ENCODE data around the gene RADIL. TPM values are rescaled to one million over a fixed set of nuclear protein-coding genes. Genes with fewer than 3 reads are reported as not detected.

The RADIL gene
- total RNA-seq, 1 donor from 2014 or later = 4.0 TPM

DNA sequence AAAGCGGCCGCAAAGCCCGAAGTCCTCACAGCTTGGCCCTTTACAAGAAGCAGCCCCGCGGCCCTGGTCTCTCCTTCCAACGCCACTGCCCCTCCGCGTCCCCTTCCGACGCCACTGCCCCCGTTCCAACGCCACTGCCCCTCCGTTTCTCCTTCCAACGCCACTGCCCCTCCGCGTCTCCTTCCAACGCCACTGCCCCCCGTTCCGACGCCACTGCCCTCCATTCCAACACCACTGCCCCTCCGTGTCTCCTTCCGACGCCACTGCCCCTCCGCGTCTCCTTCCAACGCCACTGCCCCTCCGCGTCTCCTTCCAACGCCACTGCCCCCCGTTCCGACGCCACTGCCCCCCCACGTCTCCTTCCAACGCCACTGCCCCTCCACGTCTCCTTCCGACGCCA, 75.0 kb downstream of the RADIL start:
- peaks cover 2% of the 10 kb centered on the region for H3K36me3 Mint-ChIP-seq
- no peaks in the 10 kb centered on the region for H3K4me1 Mint-ChIP-seq
- no peak overlapping the region for H3K27ac Mint-ChIP-seq
- peaks cover 10% of the 10 kb centered on the region for H3K9me3 Mint-ChIP-seq
- no peak for DNase-seq (ENCODE audit: low spot score in 2 of 2, unreplicated experiment in 2 of 2)
- no peak overlapping the region for H3K4me3 Mint-ChIP-seq
- H3K27me3 Mint-ChIP-seq (ENCODE audit: low read depth) = peaks cover 22% of the 10 kb centered on the region
- TF ChIP-seq, protein P1, sequence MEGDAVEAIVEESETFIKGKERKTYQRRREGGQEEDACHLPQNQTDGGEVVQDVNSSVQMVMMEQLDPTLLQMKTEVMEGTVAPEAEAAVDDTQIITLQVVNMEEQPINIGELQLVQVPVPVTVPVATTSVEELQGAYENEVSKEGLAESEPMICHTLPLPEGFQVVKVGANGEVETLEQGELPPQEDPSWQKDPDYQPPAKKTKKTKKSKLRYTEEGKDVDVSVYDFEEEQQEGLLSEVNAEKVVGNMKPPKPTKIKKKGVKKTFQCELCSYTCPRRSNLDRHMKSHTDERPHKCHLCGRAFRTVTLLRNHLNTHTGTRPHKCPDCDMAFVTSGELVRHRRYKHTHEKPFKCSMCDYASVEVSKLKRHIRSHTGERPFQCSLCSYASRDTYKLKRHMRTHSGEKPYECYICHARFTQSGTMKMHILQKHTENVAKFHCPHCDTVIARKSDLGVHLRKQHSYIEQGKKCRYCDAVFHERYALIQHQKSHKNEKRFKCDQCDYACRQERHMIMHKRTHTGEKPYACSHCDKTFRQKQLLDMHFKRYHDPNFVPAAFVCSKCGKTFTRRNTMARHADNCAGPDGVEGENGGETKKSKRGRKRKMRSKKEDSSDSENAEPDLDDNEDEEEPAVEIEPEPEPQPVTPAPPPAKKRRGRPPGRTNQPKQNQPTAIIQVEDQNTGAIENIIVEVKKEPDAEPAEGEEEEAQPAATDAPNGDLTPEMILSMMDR (IDR thresholded peaks at IDR 0.05; ENCODE audit: unreplicated experiment) = no peak

DNA sequence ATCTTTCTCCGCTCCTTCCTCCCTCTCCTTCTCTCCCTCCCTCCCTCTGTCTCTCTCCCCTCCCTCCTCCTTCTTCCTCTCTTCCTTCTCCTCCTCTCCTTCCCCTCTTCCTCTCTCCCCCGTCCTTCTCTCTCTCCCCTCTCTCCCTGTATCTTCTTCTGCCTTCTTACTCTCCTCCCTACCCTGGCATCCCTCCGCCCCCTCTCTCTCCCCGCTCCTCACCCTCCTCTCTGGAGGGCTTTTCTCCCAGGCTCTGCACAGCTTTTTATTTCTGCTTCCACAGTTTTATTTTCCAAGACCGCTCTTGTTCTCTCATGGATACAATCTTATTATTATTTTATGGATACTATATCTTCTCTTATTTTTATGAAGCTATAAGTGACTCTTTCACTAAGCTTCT, 75.5 kb downstream of the RADIL start:
- Mint-ChIP-seq H3K27ac (no peak overlapping the region), H3K9me3 (peaks cover 6% of the 10 kb centered on the region), H3K27me3 (ENCODE audit: low read depth) (peaks cover 22% of the 10 kb centered on the region), H3K4me3 (no peak overlapping the region), H3K36me3 (peaks cover 2% of the 10 kb centered on the region), H3K4me1 (no peaks in the 10 kb centered on the region)
- DNase-seq (ENCODE audit: low spot score in 2 of 2, unreplicated experiment in 2 of 2) = no peak
- TF ChIP-seq, protein P1 (IDR thresholded peaks at IDR 0.05; ENCODE audit: unreplicated experiment) = no peak

DNA sequence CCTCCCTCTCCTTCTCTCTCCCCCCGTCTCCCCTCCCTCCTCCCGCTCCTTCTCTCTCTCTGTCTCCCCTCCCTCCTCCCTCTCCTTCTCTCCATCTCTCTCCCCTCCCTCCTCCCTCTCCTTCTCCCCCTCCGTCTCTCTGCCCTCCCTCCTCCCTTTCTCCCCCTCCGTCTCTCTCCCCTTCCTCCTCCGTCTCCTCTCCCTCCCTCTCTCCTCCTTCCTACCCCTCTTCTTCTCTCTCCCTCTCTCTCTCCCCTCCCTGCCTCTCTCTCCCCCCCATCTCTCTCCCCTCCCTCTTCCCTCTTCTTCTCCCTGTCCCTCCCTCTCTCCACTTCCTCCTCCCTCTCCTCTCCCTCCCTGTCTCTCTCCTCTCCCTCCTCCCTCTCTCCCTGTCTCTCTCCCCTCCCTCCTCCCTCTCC, 75.9 kb downstream of the RADIL start:
- TF ChIP-seq, protein P1 (IDR thresholded peaks at IDR 0.05; ENCODE audit: unreplicated experiment) = no peak
- DNase-seq (ENCODE audit: low spot score in 2 of 2, unreplicated experiment in 2 of 2) = no peak
- H3K27me3 Mint-ChIP-seq (ENCODE audit: low read depth) = peaks cover 22% of the 10 kb centered on the region
- peaks cover 2% of the 10 kb centered on the region for H3K9me3 Mint-ChIP-seq
- no peaks in the 10 kb centered on the region for H3K4me1 Mint-ChIP-seq
- no peak overlapping the region for H3K4me3 Mint-ChIP-seq
- no peak overlapping the region for H3K27ac Mint-ChIP-seq
- peaks cover under 1% of the 10 kb centered on the region for H3K36me3 Mint-ChIP-seq

DNA sequence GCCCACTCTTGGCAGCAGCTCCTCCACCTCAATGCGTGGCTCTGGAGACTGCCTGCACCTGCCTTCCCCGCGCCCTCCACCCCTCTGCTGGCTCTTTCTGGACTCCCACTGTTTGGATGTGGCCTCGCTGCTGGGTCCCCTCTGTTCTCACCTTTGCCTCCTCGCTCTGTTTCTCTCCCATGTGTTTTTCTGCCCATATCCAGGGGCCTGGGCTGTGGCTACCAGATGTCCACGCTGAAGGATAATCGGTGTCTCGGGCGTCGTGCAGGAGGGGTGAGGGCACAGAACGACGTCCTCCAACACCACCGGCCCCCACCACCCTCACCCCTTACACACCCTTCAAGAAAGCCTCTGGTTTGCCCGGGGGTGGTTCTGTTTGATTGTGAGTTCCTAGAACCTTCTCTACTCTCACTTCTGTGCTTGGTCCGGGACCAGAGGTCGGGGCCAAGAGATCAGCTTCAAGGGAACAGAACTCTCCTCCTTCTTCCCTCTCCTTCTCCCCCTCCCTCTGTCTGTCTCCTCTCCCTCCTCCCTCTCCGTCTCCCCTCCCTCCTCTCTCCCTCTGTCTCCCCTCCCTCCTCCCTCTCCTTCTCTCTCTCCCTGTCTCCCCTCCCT, 76.4 kb downstream of the RADIL start:
- no peak overlapping the region for H3K27ac Mint-ChIP-seq
- peaks cover 22% of the 10 kb centered on the region for H3K27me3 Mint-ChIP-seq (ENCODE audit: low read depth)
- H3K4me1 Mint-ChIP-seq = no peaks in the 10 kb centered on the region

DNA sequence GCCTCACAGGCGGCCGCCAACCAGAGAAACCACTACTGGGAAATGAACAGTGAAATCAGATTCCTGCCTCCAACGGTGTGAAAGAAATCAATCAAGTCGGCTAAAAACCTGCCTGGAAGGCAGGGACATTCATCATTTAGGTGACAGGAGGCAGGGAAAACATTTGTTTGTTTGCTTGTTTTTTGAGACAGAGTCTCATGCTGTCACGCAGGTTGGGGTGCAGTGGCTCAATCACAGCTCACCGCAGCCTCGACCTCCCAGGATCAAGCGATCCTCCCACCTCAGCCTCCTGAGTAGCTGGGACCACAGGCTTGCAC, 77.6 kb downstream of the RADIL start:
- H3K4me1 Mint-ChIP-seq = no peaks in the 10 kb centered on the region
- no peak for DNase-seq (ENCODE audit: low spot score in 2 of 2, unreplicated experiment in 2 of 2)
- peaks cover 22% of the 10 kb centered on the region for H3K27me3 Mint-ChIP-seq (ENCODE audit: low read depth)
- no peaks in the 10 kb centered on the region for H3K36me3 Mint-ChIP-seq
- TF ChIP-seq, protein P1 (IDR thresholded peaks at IDR 0.05; ENCODE audit: unreplicated experiment) = no peak
- no peaks in the 10 kb centered on the region for H3K9me3 Mint-ChIP-seq
- no peak overlapping the region for H3K4me3 Mint-ChIP-seq
- H3K27ac Mint-ChIP-seq = no peak overlapping the region

More for the DNA sequence above, 76.4 kb downstream of the RADIL start:
- H3K36me3 Mint-ChIP-seq = no peaks in the 10 kb centered on the region
- DNase-seq (ENCODE audit: low spot score in 2 of 2, unreplicated experiment in 2 of 2) = no peak
- no peak overlapping the region for H3K4me3 Mint-ChIP-seq
- H3K9me3 Mint-ChIP-seq = no peaks in the 10 kb centered on the region
- TF ChIP-seq, protein P1 (IDR thresholded peaks at IDR 0.05; ENCODE audit: unreplicated experiment) = no peak
